HG03521 (cell line): ENCODE results near the gene STYXL1.
"Not testable (repeated sequence)": the region's sequence is repeated elsewhere in the genome, so short reads cannot be mapped to it uniquely, and the experiment has no call there.

Experiments
- ATAC-seq: cut with Tn5 transposase; IDR thresholded peaks from one replicate; pipeline ENCODE4 v1.9.1; 2021; ENCODE audit warnings: mild to moderate bottlenecking, moderate library complexity; ENCODE audit not compliant: unreplicated experiment

STYXL1 gene

DNA sequence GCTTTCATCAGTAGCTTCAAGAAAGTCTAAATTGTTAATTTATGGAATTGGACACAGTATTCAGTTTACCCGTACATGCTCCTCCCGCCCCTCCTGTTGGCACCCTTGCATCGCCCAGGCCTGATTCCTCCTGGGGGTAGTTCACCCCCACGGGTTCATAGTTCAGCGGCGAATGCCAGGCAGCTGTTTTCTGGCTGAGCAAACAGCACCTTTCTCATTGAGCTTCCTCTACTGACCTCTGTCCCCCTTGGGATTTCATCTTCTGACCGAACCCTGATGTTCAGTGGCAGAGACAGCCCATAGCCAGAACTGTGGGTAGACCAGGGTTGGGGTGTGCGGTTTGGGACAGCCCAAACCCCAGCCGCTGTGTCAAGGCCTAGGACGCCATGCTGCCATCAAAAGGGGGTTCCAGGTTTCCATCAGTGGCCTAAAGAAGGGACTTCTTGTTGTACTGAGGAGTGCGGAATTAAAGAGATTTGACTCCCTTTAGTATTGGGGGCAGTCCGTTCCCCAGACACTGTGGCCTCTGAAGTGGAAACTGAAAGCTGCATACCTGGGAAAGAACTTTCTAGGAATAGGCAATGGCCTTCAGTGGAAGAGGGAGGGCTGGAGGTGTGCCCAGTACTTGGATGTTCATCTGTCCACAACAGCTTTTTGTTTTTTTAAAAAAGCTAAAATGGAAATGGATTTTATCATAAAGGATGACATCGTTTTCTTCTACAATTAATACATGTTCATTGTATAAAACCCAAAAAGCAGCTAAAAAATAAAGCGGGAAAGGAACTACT, 19.1 kb upstream of the STYXL1 start:
- no peak for ATAC-seq

DNA sequence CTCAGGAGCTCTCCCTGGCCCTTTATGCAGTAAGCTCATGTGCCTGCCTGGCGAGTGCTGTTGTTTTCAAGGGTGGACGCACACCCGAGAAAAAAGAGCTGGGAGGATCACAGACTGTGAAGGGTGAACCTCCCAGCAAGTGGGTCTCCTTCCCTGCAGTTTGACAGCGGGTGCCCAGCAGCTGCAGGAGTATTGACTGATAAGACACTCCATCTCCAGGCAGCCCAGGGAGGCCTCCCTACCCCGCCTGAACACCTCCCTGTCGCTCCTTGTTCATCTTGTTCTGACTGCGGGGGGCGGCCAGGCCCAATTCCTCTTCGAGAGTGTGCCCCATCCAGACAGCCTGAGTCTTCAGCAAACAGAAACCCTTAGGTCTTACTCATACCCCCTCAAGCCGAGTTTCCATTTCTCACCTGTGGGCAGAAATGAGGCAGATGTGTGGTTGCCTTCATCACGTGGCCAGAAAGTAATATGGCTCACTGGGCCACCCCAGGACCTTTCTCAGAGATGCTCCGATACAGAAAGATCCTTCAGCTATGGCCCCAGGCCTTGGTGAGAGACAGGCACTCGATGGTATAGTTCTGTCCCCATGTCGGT, 17.3 kb upstream of the STYXL1 start:
- no peak for ATAC-seq

DNA sequence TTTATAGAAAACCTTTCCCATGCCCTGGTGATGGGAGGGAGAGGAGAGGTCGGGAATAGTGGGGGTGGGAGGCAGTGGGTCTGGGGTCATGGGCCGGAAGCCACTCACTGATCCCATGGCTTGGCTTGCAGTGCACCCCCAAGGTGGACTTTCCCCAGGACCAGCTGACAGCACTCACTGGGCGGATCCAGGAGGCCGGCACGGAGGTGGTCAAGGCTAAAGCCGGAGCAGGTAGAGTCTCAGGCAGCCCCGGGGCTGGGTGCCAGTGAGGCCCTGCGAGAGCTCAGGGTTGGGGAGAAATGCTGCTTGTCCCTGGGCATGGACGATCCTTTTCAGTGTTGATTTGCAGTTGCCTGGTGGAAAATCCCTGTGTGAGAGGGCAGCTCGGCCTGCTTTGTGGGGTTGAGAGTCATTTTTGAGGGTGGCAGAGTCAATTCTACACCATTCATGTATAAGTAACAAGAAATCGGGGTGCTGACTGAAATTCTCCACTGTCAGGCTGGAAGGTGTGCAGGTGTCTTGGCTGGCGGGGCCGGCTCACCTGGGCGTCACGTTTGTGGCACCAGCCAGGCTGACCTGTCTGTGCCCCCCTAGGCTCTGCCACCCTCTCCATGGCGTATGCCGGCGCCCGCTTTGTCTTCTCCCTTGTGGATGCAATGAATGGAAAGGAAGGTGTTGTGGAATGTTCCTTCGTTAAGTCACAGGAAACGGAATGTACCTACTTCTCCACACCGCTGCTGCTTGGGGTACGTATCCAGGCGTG, 16.6 kb upstream of the STYXL1 start:
- no peak for ATAC-seq

DNA sequence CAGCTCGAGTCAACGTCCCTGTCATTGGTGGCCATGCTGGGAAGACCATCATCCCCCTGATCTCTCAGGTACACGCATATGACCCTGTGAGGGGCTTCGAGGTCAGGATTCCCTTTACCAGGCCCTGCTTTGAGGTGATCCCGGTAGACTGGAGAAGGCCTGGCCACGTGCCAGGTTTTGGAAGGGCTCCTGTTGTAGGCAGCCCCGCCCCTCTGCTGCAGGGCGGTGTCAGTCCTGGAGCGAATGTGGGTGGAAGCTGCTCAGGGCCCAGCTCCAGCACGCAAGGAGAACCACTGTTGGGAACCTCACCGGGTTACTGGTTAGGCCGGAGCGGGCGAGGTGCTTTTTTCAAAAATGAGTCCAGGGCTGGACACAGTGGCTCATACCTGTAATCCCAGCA, 15.7 kb upstream of the STYXL1 start:
- ATAC-seq = no peak

DNA sequence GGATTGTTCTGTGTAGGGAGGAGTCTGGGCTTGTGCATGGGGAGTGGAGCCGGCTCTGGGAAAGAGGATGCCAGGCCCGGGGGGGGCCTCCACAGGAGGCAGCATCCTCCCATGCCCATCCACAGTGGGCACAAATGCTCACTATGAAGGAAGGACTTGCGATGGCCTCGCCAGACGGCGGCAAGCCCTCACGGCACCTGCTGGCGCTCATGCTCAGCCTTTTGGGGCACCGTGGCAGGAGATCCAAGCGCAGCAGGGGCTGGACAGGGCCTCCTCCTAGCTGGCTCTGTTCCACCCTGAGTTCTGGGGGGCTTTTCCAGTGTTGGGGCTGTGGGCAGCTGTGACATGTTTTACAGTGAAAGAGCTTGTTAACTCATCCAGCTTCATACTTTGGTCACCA, 15.3 kb upstream of the STYXL1 start:
- ATAC-seq = no peak

DNA sequence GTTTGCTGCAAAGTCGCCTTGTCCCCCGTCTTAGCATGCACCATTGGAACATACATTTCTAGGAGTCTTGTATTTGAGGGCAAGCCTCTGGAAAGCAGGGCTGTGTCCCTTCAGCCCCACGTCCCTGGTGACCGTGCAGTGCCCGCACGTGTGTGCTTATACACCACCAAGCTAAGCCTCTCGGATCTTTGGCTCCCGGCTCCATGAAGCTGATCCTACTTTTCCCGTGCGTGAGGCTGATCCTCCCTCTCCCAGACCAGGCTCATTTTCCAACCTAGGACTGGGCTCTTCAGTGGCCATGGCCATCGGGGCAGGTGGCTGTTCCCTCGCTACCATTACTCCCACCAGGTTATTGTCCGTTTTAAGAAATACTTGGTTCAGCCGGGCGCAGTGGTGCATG, 14.5 kb upstream of the STYXL1 start:
- ATAC-seq = no peak

DNA sequence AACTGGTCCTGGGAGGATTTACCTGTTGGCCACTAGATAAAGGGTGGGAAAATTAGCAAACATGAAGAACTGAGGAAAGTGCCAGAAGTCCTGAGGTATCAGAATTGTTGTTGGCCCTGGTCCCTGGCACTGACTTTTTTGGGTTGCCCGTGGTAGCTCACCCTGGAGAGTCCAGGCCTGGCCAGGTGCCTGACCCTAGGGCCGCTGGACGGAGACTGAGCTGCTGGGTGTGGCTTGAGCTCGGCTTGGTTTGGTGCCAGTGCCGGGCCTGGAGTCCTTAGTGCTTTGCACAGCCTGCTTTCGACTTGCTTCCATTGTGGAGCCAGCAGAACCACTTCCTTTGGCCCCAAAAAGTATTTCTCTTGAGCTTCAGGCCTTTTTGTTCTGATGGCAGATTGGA, 13.0 kb upstream of the STYXL1 start:
- ATAC-seq = no peak

DNA sequence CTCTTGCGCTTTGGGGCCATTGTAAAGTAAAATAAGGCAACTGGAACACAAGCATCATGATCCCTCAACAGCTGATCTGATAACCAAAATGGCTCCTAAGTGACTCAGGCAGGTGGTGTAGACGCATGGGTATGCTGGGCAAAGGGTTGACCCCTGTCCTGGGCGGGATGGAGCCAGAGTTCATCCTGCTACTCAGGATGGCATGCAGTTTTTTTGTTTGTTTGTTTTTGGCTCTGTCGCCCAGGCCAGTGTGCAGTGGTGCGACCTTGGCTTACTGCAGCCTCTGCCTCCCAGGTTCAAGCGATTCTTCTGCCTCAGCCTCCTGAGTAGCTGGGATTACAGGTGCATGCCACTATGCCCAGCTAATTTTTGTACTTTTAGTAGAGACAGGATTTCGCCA, 10.9 kb upstream of the STYXL1 start:
- not testable (repeated sequence) for ATAC-seq

DNA sequence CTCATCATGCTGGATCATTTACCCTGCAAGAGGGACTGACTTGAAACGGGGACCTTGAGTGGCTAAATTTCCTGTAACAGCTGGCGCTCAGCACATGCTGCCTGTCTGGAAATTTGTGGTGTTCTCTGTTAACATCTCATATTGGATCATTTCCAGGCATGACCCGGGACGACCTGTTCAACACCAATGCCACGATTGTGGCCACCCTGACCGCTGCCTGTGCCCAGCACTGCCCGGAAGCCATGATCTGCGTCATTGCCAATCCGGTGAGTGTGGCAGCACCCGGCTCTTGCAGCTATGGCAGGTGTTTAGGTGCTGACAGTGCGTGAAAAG, 10.0 kb upstream of the STYXL1 start:
- no peak for ATAC-seq

DNA sequence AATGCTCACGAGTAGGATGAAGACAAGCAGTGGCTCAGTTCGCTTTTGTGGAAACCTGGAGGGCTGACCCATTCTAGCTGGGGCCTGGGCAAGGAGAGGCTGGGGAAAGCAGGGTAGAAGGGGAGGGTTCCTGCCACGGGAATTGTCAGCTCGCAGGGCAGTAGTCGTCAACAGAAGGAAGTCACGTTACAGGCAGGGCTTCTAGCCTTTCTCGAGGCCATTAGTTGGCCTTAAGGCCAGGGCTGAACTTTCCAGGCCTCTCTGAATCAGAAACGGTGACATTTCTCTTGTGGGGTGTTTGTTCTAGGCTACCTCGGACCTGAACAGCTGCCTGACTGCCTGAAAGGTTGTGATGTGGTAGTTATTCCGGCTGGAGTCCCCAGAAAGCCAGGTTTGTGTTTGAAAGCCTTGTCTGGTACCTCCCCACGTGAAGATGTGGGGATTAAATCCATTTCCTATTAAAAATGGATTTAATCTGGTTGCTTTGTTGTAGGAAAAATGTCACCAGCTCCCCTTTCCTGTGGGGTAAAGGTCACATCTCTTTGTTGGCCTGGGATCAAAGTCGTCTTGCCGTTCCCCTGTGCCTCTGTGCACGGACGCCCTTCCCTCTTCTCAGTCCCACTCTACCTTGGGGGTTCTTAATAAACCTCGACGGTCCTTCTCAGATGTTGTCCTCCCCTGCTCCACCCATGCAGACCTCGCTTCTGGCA, 9.5 kb upstream of the STYXL1 start:
- no peak for ATAC-seq

DNA sequence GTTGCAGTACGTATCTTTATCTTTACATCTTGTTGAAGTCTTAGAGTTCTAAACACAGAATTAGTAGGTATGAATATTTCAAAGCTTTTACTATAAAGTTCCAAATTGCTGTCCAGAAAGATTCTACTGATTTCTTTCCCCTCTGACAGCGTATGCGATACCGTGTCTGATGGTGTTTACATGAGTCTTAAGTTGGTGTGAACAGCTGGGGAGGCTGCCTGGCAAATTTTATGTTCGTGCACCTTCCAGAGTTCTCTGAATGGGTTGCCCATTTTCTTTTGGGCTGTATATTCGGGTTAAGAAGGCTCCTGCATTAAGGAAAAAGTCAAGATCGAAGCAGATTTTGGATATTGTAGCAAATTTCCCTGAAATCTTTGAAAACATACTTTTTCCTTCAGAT, 8.4 kb upstream of the STYXL1 start:
- ATAC-seq = no peak

DNA sequence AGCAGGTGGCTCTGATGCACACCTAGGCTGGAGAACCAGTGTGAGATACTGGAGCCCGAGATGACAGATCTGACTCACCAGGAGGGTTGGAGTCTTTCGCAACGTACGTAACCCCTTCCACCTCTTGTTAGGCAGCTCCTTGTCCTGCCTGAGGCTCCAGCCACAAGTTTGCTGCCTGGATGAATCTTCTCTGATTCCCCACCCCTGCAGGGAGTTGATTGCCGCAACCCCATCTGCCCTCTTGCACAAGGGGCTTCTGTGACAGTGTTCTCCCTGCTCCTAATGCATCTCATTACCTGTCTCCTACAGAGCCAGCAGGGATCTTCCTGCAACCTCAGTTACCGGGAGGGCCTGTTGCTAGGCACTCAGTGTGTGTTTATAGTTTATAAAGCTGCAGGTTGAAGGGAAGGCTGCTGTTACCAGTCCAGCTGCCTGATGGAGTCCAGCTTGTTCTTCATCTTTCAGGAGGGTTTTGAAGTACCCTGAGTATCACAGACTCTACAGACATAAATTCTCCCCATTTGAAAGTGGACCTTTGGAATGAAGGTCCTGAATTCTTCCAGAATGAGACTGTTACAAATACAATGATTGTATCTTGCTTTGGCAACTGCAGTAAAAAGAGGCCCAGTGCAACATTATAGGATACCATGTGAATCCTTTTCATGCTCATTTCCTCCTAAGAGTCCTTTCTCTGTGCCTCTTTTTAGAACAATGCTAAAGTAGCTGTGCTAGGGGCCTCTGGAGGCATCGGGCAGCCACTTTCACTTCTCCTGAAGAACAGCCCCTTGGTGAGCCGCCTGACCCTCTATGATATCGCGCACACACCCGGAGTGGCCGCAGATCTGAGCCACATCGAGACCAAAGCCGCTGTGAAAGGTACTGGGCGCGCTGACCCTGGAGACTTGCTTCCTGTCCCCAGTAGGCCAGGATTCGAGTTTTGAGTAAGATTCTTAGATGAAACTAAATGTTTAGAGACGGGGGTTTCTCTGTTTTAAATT, 6.6 kb upstream of the STYXL1 start:
- ATAC-seq = no peak

DNA sequence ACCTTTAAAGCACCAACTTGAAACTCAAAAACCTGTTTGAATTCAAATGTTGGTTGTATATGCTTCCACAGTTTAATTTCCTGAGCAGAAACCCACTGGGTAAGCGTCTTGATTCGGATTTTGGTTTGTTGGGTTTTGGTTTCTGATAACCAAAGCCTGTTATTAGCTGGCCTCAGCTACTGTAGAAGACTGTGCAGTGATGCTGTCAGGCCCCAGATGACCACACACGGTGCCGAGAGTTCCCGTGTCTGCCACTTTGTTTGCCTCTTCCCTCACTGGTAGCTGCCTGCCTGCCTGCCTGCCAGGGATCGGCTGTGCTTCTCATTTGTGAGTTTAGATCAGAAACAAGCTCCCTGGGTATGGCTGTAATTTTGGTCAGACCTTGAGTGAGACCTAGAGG, 5.7 kb upstream of the STYXL1 start:
- ATAC-seq = no peak

DNA sequence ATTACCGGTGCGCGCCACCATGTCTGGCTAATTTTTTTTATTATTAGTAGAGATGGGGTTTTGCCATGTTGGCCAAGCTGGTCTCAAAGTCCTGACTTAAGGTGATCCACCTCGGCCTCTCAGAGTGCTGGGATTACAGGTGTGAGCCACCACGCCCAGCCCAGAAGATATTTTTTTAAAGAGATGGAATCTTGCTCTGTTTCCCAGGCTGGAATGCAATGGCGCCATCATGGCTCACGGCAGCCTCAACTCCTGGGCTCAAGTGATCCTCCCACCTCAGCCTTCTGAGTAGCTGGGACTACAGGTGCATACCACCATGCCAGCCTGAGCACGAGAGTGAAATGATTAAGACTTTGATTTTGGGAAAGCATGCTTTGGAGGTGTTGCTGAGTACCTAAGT, 4.9 kb upstream of the STYXL1 start:
- not testable (repeated sequence) for ATAC-seq

DNA sequence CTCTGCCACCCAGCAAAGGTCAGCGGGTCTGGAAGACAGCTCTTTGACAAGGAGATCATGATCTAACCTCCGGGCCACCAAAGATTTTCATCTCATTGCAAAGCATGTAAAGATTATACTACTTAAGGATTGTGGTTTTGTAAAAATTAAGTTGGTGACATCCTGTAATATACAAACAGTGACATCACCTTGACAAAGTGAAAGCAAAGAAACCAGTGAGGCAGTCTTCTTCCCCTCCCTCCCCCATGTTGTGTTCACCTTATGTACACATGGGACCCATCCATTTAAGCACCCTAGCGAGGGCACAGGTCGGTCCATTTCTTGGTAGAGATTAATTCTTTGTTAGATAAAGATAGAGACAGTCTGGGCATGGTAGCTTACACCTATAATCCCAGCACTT, 4.0 kb upstream of the STYXL1 start:
- no peak for ATAC-seq

DNA sequence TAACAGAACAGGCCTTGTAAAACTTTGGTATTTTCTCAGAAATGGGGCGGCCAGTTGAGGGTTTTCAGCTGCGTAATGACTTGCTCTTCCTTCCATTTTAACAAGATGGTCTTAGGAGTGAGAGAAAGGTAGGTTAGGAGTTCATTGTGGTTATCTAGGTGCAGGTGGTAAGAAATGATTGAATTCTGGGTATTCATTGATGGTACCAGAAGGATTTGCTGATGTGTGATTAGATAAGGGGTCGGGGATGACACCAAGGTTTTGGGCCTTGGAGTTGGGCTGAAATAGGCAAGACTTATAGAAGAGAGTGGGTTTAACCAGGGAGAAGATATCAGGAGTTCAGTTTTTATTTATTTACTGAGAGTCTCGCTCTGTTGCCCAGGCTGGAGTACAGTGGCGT, 2.7 kb upstream of the STYXL1 start:
- ATAC-seq = no peak

DNA sequence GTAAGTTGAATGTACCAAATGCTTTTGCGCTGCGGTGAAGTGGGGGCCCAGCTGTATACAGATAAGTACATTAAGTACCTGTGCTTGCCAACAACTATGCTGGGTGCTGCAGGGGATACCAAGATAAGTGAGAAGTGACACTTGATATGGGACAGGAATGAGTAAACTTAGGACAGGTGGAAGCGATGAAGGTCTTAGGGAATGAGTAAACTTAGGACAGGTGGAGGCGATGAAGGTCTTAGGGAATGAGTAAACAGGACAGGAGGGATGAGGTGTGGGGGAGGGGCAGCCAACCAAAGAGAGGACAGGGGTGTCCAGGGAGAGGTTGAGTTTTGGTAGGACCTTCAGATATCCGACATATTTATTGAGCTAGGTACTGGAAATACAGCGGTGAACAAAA, 1.5 kb upstream of the STYXL1 start:
- no peak for ATAC-seq

DNA sequence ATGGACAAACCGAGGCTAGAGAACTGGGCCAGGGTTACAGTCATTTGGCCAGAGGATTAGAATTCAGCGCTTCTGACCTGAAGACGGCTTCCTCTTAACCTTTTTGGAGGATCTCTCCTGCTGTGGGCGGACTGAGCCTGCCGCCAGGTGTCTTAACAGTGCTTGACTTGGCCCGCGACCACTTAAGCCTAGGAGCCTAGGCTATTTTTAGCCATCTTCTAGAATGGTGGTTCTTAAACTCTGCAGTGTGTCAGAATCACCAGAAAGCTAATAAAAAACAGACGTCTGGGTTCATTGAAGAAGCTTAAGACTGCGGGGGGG, 828 bp upstream of the STYXL1 start:
- no peak for ATAC-seq

DNA sequence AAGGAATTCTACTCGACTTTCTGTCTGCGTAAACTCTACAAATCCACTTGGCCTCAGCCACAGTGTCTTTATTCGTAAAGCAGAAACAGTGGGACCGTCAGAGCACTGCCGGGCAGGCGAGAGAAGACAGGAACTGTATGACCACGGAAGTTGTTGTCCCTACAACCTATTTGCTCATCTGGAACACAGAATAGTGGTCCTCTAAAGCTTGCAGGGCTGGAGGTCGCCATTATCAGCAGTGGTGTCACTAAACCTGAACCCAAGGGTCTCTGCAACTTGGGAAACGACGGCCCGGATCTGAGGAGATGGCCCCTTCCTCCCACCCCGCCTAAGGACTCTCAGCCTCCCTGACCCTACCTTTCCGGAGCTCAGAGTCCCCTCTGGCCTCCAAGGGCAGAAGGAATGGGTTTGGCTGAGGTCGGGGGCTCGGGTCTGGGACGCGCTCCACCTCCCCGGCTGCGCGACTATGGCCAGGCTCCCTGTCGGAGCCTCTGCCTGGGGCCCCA, 442 bp downstream of the STYXL1 start:
- ATAC-seq = no peak

DNA sequence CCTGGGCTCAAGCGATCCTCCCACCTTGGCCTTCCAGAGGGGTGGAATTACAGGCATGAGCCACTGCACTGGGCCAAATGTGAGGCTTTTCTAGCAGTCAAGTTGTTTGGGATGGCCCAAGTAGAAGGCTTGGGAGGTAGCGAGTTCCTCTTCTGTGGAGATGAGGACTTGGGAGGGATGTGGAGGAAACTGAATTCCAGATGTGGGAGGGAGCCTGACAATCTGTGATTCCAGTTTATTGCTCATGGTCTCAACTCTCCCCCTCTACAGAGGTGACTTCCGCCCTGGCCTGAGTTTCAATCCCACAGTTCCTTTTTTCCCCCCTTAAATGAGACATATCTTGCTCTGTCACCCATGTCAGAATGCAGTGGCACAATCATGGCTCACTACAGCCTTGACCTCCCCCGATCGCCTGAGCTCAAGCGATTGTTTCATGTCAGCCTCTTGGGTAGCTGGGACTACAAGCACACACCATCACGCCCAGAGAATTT, 3.4 kb downstream of the STYXL1 start:
- ATAC-seq = no peak
